Esophagus squamous epithelium (tissue), 4 donors: ENCODE data around the gene CAPN5.

Experiments used
- POLR2A ChIP-seq, 4 donors: fragments of 450-650 bp; IDR thresholded peaks; one replicate each; pipeline ENCODE4 v1.6.1; 2017; ENCODE audit warnings: antibody characterized with exemption in 4 of 4, mild to moderate bottlenecking in 4 of 4, moderate library complexity in 3 of 4
- TF ChIP-seq, protein P1 (sequence below), 6 experiments: fragments of 450-650 bp in 4 of 6; fragments of 200-600 bp in 2 of 6; sonication (generic) in 2 of 6; IDR thresholded peaks; one replicate each; pipeline ENCODE4 v1.5.1; 2016 to 2019; ENCODE audit warnings: antibody characterized with exemption in 6 of 6, mild to moderate bottlenecking in 4 of 6, moderate library complexity in 4 of 6

DNA sequence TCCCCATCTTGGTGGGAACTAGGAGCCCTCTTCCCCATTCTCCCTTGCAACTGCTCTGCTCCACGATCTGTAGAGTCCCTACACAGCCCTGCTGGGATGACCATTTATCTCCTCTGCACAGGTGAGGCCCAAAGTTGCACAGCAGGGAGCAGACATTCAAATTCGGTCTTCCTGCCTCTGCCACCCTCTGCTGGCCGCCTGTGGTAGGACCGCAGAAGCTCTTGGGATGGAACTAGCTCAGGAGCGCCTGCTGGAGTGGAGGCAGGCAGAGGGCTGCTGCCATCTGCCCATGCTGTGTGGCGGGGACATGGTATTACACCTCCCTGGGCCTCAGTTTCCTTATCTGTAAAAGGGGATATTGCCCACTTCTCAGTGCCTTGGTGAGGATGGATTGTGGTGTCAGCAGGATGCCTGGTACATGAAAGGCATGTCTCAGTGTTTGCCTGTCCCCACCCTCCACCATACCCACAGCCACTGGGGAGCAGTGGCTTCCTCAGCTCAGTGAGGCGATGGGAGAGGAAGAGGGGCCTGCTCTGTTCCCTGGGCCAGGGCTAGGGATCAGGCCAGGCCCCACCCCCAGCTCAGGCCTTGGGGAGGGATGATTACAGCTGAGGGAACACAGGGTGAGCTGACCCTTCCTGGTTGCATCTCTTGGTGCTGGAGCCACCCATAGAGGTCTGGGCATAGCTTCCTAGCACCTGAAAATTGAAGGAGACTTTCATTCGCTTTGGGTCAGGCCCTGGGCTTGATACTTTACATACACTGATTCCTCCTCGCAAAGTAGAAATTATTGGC is 24.6 kb downstream of the CAPN5 start:
- no peak for TF ChIP-seq POLR2A (IDR thresholded peaks at IDR 0.05)
- TF ChIP-seq, protein P1, sequence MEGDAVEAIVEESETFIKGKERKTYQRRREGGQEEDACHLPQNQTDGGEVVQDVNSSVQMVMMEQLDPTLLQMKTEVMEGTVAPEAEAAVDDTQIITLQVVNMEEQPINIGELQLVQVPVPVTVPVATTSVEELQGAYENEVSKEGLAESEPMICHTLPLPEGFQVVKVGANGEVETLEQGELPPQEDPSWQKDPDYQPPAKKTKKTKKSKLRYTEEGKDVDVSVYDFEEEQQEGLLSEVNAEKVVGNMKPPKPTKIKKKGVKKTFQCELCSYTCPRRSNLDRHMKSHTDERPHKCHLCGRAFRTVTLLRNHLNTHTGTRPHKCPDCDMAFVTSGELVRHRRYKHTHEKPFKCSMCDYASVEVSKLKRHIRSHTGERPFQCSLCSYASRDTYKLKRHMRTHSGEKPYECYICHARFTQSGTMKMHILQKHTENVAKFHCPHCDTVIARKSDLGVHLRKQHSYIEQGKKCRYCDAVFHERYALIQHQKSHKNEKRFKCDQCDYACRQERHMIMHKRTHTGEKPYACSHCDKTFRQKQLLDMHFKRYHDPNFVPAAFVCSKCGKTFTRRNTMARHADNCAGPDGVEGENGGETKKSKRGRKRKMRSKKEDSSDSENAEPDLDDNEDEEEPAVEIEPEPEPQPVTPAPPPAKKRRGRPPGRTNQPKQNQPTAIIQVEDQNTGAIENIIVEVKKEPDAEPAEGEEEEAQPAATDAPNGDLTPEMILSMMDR (IDR thresholded peaks at IDR 0.05): peak in 5 of 6 experiments; percentile 91 to 96 (median 94)
